HG02973 (cell line): ENCODE results near the gene GCLC.
"Not testable (repeated sequence)": the region's sequence is repeated elsewhere in the genome, so short reads cannot be mapped to it uniquely, and the experiment has no call there.

Source experiments
- ATAC-seq: cut with Tn5 transposase; IDR thresholded peaks from one replicate; pipeline ENCODE4 v1.9.1; 2021; ENCODE audit warnings: moderate library complexity; ENCODE audit not compliant: unreplicated experiment

GCLC gene

GRCh38 chr6:53495506-53496499 is 49.1 kb downstream of the GCLC start:
- ATAC-seq, result no peak

- no peak for ATAC-seq
Observed at GRCh38 chr6:53494076-53494475, 50.8 kb downstream of the GCLC start.

GRCh38 chr6:53493635-53494025 is 51.3 kb downstream of the GCLC start:
- ATAC-seq, result no peak

- ATAC-seq, result no peak
Observed at GRCh38 chr6:53492860-53493634, 51.9 kb downstream of the GCLC start.

- no peak for ATAC-seq
Observed at GRCh38 chr6:53487080-53487479, 57.8 kb downstream of the GCLC start.

GRCh38 chr6:53486679-53487078 is 58.2 kb downstream of the GCLC start:
- no peak for ATAC-seq

GRCh38 chr6:53484476-53485280 is 60.2 kb downstream of the GCLC start:
- ATAC-seq, result no peak

- no peak for ATAC-seq
Observed at GRCh38 chr6:53483423-53484353, 61.2 kb downstream of the GCLC start.

- no peak for ATAC-seq
Observed at GRCh38 chr6:53481323-53481722, 63.6 kb downstream of the GCLC start.

- ATAC-seq, result not testable (repeated sequence)
Observed at GRCh38 chr6:53480774-53481173, 64.1 kb downstream of the GCLC start.

GRCh38 chr6:53479871-53480270 is 65.0 kb downstream of the GCLC start:
- no peak for ATAC-seq

GRCh38 chr6:53476964-53477363 is 67.9 kb downstream of the GCLC start:
- no peak for ATAC-seq

GRCh38 chr6:53474010-53474409 is 70.9 kb downstream of the GCLC start:
- ATAC-seq, result no peak

- no peak for ATAC-seq
Observed at GRCh38 chr6:53469163-53469562, 75.7 kb downstream of the GCLC start.

- no peak for ATAC-seq
Observed at GRCh38 chr6:53466257-53466656, 78.6 kb downstream of the GCLC start.

GRCh38 chr6:53465732-53466131 is 79.2 kb downstream of the GCLC start:
- ATAC-seq, result no peak

- no peak for ATAC-seq
Observed at GRCh38 chr6:53464927-53465460, 79.9 kb downstream of the GCLC start.

- no peak for ATAC-seq
Observed at GRCh38 chr6:53464483-53464882, 80.4 kb downstream of the GCLC start.

- ATAC-seq, result peak; percentile 39
Observed at GRCh38 chr6:53461696-53462095, 83.2 kb downstream of the GCLC start.
